Astrocyte of the cerebellum (primary cell): ENCODE measurements around the gene GREB1.

ENCODE experiments used
- DNase-seq: peaks from one replicate; pipeline ENCODE4 v3.0.0-alpha.2; 2011; ENCODE audit warnings: low read depth
- H3K4me3 ChIP-seq: 2 replicates; pipeline ENCODE4 v1.5.1; 2011; ENCODE audit warnings: mild to moderate bottlenecking, low read depth, low read length, moderate library complexity
- in situ Hi-C: cut with HindIII; loops from 2 replicates; pipeline ENCODE4 v1.10.0; 2017; ENCODE audit warnings: low sequenced_read_pairs
- TF ChIP-seq, protein P1 (sequence below): IDR thresholded peaks from 2 replicates; pipeline ENCODE4 v1.5.1; 2012; ENCODE audit warnings: low read length, low read depth, moderate library complexity, mild to moderate bottlenecking; ENCODE audit errors: missing control alignments

The GREB1 gene

DNA sequence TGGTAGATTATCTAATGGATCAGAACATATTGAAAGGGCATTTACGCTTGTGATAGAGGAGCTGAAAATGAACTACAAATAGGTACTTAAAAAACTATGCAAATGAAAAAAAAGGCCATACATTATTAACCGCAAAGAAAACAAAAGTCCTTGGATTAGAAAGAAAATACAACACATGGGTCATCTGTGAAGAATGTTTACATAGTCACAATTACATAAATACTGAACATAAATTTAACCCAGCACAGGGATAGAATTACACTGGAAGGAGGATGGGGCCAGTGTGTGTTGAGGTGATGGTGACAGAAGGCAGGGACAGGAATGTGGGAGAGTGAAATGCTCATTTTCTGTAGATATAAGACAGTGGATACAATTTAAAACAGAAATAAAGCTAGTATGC is 129.6 kb downstream of the GREB1 start:
- H3K4me3 ChIP-seq, result no peak overlapping the region
- DNase-seq, result no peak
- TF ChIP-seq, protein P1, sequence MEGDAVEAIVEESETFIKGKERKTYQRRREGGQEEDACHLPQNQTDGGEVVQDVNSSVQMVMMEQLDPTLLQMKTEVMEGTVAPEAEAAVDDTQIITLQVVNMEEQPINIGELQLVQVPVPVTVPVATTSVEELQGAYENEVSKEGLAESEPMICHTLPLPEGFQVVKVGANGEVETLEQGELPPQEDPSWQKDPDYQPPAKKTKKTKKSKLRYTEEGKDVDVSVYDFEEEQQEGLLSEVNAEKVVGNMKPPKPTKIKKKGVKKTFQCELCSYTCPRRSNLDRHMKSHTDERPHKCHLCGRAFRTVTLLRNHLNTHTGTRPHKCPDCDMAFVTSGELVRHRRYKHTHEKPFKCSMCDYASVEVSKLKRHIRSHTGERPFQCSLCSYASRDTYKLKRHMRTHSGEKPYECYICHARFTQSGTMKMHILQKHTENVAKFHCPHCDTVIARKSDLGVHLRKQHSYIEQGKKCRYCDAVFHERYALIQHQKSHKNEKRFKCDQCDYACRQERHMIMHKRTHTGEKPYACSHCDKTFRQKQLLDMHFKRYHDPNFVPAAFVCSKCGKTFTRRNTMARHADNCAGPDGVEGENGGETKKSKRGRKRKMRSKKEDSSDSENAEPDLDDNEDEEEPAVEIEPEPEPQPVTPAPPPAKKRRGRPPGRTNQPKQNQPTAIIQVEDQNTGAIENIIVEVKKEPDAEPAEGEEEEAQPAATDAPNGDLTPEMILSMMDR, result no peak
- in situ Hi-C loops, result no loop called here

DNA sequence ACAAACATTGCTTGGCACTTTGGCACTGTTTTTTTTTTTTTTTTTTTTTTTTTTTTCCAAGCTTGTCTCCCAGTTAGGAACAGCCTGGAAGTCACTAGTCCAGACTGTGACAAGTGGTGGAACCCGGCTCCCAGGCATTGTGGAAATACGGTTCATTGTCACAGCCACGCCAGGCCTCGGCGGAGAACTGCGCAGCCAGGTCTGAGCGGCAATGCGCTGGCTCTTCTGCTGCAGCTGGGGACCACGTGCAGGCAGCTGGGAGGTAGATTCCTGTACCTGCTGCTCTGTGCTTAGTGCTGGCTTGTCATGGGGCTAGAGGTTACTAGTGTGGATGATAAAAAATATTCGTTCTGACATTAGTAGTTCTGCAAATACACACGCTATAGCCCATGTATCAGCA is 131.2 kb downstream of the GREB1 start:
- TF ChIP-seq, protein P1, result no peak
- DNase-seq, result no peak
- in situ Hi-C loops, result no loop called here
- no peak overlapping the region for H3K4me3 ChIP-seq

DNA sequence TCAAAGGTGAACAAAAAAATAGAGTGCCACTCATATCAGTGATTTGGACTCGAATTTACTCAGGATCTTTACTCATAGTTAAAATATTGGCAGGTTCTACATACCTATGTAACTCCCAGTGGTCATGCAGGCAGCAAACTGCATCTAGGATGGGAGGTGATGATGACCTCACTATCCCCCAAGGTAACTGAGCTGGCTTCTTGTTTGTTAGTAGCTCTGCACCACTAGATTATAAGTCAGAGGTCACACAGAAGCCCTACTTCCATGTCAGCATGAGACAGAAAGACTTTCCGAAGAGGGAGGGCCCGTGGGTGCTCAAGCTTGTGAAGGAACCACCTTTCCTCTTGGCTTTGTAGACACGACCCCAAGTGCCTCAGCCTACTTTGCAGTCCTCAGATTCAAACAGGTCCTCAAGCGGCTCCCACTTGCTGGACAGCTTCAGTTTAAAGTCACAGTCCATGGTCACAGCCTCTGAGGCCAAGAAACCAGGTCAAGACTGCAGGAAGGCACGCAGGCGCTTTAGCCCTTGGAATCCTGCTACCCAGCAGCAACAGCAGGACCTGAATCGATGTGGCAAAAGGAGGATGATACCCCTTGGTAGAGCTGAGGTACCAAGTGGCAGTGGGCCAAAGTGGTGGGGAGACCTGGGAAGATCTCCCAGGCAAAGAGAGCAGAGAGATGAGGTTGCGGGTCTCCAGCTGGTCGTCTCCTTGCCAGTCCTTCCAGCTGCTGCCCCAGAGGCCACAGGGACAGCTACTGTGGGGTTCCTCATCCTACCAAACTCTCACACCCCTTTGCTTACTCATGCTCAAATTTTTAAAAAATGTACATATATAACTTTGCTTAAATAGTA is 131.9 kb downstream of the GREB1 start:
- no peak overlapping the region for H3K4me3 ChIP-seq
- TF ChIP-seq, protein P1, result no peak
- in situ Hi-C loops, result no loop called here
- no peak for DNase-seq

DNA sequence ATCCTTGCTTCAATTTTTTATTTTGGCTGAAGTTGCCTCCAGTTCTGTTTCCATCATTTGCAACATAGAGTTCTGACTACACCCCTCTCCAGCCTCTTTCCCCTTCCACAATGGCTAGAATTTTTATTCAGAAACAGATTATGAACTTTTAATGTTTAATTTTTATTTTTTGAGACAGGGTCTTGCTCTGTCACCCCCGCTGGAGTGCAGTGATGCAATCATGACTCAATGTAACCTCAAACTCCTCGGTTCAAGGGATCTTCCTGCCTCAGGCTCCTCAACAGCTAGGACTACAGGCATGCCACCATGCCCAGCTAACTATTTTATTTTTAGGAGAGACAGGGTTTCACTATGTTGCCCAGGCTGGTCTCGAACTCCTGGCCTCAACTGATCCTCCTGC is 133.3 kb downstream of the GREB1 start:
- DNase-seq, result no peak
- H3K4me3 ChIP-seq, result no peak overlapping the region
- TF ChIP-seq, protein P1, result no peak
- in situ Hi-C loops, result no loop called here

DNA sequence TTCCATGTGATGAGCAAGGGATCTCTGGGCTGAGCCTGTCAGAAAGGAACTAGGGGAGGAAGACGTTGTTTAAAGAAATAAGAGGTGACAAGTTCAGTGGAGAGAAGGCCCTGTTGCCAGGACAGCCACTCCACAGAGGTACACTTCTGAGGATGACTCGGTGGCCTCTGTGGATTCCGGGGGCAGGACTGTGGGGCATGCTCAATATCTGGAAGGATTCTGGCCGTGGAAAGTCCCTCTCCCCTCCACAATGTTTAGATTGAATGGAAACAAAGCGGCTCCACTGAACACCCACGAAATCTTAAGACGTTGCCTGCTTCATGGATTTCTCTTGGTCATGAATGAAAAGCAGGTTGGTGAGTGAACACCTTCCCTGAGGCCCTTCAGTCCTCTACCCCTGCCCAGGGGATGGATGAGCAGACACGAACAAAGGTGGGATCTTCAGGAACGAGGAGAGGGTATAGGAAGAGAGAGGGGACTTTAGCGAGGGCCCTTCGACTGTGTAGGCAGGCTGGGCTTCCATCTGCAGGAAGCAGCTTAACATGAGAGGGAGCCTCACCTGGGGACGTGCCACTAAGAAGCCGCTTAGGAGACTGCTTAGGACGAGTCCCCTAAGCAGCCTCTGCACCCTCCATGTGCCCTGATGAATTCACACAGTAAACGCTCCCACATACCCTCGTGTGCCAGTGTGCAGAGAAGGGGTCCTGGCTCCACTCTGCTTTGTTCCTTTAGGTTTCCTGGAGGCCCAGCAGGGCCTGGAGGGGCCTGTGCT is 134.2 kb downstream of the GREB1 start:
- DNase-seq, result no peak
- H3K4me3 ChIP-seq, result no peak overlapping the region
- in situ Hi-C loops, result no loop called here
- TF ChIP-seq, protein P1, result no peak

DNA sequence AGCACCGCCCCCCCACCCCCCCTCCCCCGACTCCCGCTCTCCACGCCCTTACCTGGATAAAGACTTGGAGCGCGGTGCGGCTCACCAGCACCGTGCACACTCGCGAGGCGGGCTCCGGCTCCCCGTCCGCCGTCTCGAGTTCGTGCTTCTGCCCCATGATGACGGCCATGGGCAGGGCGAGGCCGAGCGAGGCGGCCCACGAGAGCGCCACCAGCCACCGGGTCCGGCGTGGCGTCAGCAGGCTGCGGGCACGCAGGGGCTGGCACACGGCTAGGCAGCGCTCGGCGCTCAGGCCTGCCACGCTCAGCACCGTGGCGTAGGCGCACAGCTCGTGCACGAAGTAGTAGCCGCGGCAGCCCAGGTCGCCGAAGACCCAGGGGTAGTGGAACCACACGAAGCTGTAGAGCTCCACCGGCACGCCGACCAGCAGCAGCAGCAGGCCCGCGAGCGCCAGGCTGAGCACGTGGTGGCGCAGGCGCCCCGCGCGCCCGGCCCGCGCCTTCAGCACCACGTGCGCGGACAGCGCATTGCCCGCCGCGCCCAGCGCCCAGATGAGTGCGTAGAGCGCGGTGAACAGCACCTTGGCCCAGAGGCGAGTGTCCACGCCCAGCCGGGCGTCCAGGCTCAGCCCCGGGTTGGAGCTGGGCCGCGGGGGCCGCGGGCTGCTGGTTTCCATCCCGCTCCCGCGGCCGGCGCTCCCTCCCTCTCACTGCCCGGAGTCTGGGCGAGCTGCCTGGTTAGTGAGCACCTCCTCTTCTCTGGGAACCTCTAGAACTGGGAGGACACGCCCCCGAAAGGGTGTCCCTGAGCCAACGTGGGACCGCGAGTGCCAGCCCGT is 135.8 kb downstream of the GREB1 start, which contains the start of gene NTSR2:
Gene NTSR2 (minus strand): TSS at position 742 of the 838 bp plus-strand sequence. CDS start 66 bp downstream, at position 676.
- DNase-seq, result peak; percentile 13
- in situ Hi-C loops, result no loop called here
- H3K4me3 ChIP-seq, result no peak within 1 kb of the TSS
- TF ChIP-seq, protein P1, result no peak
